Endometrium (tissue), 2 donors: Measurements from ENCODE around the gene ST6GALNAC3.

Experiments
- FAIRE-seq: peaks from 2 replicates; lab custom pipeline; 2012; peaks lifted over from hg19 to GRCh38; lab: Jason Lieb, UNC
- donor health status: control.
- donor health status: control.

The ST6GALNAC3 gene

DNA sequence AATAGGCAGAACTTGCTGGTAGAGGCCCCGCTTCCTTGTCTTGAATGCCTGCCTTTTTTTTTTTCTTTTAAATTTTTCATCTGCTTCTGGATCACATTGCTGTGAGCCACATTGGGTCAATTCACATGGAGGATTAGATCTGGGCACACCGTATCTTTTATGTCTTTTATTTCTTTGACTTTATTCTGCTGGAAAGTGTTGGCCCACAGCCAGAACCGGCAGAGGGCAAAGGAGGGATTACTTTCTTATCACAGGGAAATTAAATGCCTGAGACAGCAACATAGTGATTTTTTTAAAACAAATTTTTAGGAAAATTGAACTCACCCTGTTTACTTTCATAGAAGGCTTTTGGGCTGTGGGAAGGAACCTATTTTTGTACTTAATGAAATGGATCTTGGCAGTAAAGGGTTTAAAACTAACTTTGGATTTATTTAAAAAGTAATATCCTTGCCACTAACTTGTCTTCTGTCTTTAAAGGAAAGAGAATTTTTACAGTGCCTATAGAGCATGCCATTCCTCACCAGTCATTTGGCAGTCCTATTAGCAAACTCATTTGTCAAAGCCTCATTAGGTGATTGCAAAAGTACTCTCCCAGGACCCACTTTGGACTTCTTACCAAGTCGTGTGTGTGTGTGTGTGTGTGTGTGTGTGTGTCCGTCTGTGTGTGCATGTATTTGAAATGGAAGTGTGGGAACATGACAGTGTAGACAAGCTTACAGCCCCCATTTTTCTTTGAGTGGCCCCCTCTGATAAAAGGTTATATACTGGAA, 68.4 kb downstream of the ST6GALNAC3 start:
- no peak for FAIRE-seq

DNA sequence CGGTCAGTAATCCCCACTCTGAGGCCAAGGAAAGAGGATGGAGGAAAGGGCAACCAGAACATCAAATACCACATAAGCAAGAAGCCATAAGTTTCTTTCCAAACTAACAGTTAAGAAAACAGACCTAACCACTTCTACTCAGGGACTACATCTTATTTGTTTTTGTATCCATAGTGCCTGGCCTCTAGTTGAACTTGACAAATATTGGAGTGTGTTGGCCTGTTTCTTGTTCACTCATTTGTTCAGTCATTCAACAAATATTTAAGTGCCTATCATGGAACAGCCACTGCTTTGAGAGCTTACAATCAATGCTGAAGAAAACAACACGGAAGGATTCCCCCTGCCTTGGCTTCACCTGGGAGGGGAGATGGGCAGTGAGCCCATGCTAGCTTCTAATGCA, 69.7 kb downstream of the ST6GALNAC3 start:
- FAIRE-seq: no peak

DNA sequence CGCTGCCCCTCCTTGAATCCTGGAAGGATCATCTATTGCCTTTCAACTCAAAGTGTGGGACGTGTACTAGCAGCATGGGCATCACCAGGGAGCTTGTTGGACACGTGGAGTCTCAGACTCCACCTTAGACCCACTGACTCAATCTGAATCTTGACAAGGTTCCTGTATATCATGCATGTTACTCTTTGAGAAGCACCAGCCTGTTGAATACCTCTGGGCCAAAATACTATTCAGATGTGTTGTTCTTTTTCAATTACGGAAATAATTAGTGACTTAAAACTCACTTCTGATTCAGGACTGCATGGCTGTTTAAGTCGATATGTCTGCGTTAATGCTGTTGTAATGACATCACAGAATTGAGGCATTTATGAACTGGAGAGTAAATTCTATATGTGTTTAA, 70.8 kb downstream of the ST6GALNAC3 start:
- FAIRE-seq: no peak

DNA sequence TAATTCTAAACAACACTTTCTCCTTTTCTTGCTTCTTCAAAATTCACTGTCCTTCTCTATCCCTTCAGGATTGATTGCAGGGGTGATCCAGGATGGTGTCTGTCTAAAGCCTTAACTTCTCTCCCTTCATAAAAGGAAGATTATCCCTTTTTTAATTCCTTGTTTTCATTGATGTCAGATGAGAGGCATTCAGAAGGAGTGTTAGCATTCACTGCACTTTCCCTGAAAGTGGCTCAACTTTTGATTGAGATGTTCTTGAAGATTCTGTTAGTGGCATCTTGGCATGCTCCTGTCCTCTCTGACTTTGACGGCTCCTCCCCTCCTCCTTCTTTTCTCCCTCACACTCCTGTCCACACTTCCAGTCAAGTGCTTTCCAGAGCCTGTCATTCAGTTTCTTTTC, 71.6 kb downstream of the ST6GALNAC3 start:
- FAIRE-seq: no peak

DNA sequence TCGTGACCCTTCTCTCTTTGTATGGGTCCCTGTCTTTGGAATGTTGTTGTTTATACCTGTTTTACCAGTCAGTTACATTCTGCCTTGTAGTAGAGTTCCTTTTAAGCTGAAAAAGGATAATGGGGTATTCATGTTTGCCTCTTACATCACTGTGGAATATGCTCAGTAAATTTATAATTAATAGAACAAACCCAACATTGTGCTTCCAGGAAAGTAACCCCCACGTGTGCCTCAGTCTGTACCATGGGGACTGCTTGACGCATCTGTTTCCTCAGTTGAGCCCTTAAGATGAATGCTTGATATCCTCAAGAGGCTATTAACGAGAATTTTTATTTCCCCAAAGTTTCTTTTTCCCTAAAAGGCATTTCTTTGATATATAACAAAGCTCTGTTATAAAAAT, 73.4 kb downstream of the ST6GALNAC3 start:
- no peak for FAIRE-seq

DNA sequence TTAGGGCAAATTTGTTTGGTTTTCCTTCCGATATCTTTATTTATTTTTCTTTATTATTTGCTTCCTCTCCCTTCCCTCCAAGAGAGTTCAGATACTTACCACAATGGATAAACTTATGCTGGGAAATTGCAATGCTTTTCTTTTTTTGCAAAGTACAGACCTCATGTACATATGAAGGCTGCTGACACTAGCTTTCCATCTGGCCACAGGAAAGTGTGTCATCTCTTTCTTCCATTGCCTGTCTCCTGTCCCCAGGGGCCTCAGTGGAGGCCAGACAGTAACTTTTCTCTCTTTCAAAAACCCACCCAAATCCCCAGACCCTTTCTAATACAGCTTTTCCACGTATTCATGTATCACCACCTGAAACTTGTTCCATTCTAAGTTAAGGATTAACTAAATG, 73.9 kb downstream of the ST6GALNAC3 start:
- FAIRE-seq: no peak

DNA sequence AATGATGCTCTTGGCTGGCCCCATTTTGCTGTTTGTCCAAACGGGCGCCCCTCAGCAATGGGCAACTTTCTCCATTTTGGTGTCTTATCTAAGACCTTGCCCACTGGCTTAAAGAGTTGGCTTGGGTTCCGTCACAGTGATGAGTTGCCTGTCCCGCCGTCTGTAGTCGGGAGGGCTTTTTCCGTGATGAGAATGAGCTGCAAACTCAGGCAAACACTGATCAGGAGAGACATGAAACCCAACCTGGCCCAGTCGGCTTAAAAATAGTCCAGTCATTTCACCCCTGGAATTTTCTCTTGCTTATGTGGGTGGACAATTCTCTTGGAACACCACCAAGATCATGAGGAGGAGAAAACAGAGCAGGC, 79.3 kb downstream of the ST6GALNAC3 start:
- FAIRE-seq: no peak

DNA sequence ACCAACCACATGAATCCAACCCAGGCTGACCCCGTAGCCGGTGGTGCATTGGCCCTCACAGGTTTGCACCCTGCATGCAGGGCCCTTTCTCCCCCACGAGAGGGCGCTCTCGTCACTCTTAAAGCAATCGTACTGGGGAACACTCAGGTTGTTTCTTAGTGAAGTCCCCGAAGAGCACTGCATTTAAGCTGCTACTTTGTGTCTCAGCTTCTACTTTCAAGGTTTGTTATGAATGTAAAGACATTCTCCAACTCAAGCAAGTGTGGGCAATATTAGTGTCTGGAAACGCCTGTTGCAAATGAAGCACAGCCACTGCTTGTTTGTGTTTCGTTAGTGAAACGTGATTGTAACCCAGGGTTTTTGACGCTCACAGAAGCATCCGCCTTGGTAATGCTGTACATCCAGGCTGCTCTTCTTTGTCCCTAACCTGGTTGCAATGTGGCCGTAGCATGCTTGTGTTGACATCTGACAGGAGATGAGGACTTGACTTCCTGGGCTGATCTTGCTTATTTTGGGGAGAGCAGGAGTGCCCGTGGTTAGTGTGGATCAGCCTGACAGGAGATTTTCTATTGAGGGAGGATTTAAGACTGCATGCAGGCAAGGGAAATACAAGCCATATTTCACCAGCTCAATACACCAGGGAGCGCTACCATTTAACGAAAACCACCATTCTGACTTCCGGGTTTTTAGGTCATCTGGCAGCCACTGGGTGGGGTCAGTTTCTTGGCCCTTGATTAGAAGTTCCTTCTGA, 79.8 kb downstream of the ST6GALNAC3 start:
- FAIRE-seq: no peak

DNA sequence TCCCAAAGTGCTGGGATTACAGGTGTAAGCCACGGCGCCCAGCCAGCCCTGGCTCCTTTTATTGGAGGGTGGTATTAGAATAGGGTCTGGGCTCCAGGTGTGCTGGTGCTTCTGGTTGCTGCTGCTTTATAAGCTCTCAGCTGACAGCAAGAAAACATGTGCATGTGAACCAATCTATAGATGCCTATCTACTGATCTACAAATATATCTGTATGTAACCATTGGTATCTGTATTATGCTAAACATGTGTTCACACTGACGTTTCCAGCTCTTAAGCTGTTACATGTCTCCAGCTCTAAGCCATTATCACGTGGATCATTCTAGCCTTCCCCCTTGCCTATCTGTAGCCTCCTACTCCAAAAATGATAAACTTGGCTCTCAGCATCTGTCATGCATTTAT, 82.4 kb downstream of the ST6GALNAC3 start:
- FAIRE-seq: no peak

DNA sequence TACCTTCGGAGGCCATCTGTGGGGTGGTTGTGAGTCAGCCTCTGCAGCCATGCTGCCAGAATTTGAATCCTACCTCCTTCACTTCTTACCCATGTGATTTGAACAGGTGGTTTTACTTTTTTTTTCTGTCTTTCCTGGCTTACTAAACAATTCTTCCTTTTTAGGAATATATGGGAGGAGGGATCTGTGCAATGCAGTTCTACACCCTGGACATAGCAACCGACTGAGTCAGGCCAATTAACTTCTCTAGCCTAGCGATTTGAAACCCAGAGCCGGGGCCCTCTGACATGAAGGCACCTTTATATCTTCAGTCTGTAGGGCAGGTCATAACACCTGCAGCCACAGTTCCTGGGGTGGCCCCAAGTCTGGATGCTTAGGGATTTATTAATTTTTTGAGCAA, 83.6 kb downstream of the ST6GALNAC3 start:
- no peak for FAIRE-seq

DNA sequence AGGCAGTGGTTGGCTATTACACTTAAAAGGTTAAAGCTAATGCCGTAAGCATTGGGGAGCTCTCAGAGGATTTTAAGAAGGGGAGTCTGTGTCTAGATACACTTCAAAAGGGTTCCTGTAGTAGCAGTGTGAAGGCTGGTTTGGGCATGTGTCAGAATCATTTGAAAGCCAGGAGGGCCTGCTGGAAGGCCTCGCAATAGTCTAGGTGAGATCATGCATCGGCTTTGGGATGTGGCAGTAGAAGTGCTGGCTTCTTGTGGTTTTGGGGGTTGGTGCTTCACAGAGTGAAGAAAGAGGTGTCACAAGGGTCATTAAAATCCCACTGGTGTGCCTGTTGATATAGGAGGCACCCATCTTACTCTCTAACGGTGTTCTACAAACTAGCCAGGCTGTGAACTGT, 85.7 kb downstream of the ST6GALNAC3 start:
- FAIRE-seq: no peak

DNA sequence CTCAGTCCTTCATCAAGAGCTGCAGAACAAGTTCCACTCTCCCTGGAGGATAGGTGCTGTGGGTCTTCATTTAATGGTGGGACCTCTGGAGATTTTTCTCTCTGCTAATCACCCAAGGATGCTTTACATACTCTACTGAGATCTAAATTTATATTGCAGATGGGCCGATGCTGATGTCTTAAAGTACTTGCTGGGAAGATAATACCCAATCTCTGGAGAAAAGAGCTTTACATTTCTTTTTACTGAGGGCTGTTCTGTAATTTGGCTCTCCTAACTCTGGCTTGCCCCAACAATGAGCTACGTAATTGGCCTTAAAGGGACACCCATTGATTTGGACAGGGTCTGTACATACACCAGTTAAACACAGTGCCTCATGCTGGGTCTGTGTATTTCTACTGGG, 86.9 kb downstream of the ST6GALNAC3 start:
- FAIRE-seq: no peak

DNA sequence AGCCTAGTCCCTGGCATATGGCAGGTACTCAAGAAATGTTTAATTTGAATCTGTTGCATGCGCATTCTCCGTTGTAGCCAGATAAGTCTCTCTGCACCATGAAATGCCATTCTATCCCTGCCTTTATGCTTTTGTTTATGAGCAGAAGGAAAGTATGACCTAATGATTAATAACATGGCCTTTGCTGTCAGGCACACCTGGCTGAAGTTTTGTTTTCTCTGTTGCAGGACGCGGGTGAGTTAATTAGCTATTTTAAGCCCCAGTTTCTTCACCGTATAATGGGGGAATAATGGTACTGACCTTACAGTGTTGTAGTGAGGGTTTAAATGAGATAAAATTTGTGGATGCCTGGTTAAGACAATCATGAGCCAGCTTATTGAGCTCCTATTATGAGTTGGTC, 87.7 kb downstream of the ST6GALNAC3 start:
- FAIRE-seq: no peak

DNA sequence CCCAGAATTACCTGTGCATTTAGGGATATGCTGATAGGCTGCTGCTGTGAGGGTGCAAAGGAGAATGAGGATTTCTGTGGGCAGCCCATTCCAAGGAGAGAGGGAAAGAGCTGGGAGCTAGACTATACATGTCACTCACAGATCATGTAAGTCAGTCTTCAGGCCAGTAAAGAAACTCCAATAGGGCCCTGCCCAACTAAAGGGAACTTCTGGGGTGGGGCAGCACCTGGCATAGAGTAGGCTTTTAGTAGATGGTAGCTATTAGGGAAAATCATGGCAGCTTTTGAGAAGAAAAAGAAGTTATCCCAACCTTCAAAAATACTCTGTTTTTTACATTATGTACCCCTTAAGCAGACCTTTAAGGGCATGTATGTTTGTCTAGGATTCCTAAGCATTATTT, 89.6 kb downstream of the ST6GALNAC3 start:
- FAIRE-seq: no peak

DNA sequence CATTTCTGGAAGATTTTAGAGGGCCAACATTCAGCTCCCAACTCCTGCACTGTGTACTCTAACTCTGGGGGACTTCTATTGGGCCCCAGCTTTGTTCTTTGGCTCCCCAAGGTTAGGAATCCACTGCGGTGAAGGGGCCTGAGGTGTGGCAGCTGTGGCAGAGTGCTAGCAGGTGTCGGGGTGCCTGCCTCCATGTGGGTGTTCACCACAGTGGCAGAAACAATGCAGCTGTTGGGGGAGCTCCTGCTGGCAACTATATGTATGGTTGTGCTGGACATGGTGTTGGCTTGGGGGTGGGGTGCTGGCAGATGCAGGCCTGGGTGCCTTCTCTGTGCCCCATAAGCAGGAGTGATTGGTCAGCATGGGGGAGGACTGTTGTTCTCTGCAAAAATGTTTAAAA, 95.5 kb downstream of the ST6GALNAC3 start:
- FAIRE-seq: no peak

DNA sequence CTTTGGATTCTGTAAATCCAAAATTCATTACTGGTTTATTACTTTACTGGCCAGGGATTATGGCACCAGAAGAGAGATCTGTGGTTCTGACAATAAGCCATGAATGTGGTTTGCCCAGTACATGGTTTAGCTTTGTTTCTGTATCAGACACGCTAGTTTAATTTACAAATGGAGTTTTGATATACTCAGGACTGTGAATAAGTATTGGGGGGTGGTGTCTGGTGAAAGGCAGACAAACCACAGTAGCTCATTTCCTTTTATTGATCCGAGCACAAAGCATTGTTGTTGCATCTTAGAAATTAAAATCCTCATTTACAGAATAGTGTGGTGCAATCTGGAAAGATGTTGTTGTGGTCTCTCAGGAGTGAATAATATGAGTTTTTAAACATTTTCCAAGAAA, 96.0 kb downstream of the ST6GALNAC3 start:
- no peak for FAIRE-seq

DNA sequence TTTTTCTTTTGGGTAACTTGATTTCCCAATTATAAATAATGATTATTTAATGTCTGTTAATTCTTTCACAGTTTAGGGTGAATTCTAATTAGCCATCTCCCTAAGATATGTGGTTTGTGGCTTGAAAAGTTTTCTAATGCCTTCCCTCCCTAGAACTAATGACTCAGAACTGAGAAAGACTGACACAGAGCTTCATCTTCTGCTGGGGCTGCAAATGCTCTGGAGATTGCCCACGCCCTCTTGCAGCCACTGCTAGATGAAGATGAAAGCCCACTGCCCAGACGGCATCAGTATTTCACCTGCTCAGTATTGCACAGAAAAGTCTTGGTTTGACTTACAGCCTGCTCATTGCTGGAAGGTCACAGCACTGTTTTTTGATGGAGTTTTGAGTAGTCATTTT, 101.5 kb downstream of the ST6GALNAC3 start:
- no peak for FAIRE-seq

DNA sequence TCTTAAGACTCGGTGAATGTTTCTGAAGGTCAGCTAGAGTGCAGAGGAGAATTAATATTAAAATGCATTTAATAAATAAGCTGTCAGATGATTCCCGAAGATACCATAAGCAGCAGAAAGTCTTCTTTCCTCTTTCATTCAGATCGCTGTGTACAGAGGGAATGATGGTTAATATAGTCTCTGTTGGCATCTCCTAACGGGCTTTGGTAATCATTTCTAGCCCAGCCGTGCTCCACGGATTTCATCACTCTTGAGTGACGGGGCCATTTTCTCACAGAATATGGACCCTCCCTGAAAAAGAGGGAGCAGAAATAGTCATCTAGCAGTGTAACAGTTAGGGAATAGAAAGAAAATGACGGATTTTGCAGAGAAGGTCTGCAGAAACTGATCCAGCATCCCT, 103.1 kb downstream of the ST6GALNAC3 start:
- no peak for FAIRE-seq

DNA sequence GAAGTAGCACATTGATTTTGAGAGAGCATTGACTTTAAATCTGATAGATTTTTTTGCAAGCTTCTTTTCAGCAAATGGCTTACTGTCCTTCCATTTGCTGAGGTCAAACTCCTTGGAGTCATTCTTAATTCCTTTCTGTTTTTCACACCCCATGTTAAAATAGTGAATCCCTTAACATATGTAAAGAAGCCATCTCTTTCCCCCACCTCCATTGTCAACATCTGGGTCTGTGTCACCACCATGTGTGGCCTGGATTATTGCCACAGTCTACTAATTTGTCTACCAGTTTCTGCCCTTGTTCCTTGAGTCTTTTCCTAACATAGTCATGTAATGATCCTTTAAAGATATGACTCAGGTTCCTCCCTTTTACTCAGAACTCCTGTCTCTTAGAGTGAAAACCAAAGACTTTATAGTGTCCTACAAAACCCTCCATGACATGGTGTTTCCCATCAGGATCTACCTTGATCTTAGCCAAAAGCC, 104.7 kb downstream of the ST6GALNAC3 start:
- FAIRE-seq: no peak

DNA sequence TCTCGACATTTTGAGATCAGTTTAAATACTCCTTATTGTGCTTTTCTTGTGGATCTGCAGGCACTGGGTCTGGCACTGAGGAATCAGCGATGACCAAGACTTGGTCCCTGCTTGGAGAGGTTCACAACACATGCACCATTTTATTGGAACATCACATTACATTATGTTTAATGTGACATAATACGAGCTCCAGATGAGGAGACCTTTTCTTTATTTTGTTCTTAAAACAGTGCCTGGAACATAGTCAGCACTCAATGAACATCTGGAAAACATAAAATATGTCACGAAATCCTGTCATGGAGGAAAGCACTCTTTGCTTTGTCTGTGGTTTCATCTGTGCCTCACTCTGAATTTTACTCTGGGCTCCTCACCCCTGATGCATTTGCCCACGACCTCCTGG, 110.7 kb downstream of the ST6GALNAC3 start:
- FAIRE-seq: no peak

DNA sequence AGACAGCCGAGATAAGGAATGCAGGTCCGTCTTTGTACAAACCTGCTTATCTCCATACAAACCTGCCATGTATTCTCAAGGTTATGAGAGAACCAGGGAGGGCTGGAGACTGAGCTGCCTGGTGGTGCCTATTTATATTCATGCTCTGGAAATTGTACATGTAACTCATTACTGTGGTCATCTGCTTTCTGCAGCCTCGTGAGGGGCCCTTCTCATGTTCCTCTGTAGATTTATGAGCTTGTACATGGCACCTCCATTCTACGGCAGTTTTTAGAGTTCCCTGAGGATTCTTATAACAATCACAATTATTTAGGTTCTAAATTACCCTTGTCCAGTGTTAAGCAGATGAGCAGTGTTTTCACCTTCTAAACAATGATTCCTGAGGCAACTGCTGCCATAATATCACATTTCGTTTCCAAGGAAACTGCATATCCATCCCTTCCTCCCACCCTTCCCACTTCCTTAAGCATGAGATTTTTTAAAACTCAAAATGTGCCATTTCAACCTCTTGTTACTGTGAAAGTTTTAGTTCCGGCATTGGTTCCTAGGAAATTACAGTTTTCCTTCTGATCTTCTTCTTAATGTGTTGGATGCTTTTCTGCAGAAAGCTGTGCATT, 112.1 kb downstream of the ST6GALNAC3 start:
- FAIRE-seq: no peak

DNA sequence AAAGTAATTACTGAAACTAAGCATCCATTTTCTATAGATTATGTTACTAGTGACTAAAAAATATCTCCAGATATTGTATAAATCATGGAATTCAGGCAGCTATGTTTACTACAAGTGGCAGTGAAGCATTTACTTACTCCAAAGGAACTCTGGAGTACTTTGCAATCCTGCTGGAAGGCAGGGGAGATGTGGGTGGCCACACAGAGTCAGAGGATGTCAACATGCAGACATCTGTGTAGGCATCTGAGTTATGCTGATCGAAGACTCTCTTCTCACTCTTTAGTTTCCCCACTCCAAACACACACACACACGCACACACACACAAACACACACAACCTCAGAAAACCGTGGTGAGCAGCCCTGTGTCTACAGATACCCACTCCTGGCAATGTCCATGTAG, 112.9 kb downstream of the ST6GALNAC3 start:
- no peak for FAIRE-seq

DNA sequence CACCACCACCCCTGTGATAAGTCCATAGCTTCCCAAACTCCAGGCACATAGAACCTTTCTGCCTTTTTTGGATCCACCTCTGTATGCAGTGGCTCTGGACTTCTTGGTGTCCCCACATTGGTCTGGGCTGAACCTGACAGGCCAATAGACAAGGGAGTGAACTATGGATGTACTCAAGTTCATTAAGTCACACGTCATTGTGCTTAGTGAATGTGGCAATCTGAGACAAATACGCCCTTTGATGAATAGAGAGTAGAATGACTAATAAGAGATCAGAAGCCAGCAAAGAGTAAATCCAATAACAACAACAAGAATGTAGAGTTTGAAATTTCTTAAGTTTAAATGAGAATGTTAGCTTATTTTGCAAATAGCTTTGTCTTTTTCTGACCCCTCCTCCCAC, 114.8 kb downstream of the ST6GALNAC3 start:
- FAIRE-seq: no peak
